Progenitor cell of endocrine pancreas (in vitro differentiated cells): Measurements from ENCODE around the gene CWC25. TPM values are rescaled to one million over a fixed set of nuclear protein-coding genes. Genes with fewer than 3 reads are reported as not detected.

Source experiments
- DNase-seq: peaks from one replicate; pipeline ENCODE4 v3.0.0; 2021; ENCODE audit warnings: low spot score; ENCODE audit not compliant: unreplicated experiment
- H3K27ac Mint-ChIP-seq: 2 replicates; pipeline ENCODE4 v1.8.0; 2021; ENCODE audit warnings: mild to moderate bottlenecking, moderate library complexity, mixed read lengths
- H3K27me3 Mint-ChIP-seq: 2 replicates; pipeline ENCODE4 v1.8.0; 2021; ENCODE audit warnings: mixed read lengths
- H3K36me3 Mint-ChIP-seq: 2 replicates; pipeline ENCODE4 v1.8.0; 2022; ENCODE audit warnings: mixed read lengths; ENCODE audit not compliant: insufficient read depth
- H3K4me1 Mint-ChIP-seq: 2 replicates; pipeline ENCODE4 v1.8.0; 2021; ENCODE audit warnings: low read depth, mixed read lengths
- H3K4me3 Mint-ChIP-seq: 2 replicates; pipeline ENCODE4 v1.8.0; 2021; ENCODE audit warnings: low read depth, mild to moderate bottlenecking, moderate library complexity, mixed read lengths
- H3K9me3 Mint-ChIP-seq: 2 replicates; pipeline ENCODE4 v1.8.0; 2021; ENCODE audit warnings: low read depth, mixed read lengths
- total RNA-seq: library from RNA; stranded (reverse); gene quantifications from 2 replicates; pipeline ENCODE4 v1.2.1, GENCODE V29; 2021
- TF ChIP-seq, protein P1 (sequence below): fragments of 200-600 bp; sonication (generic); IDR thresholded peaks from one replicate; pipeline ENCODE4 v1.5.0; 2021; ENCODE audit warnings: antibody characterized with exemption, mild to moderate bottlenecking; ENCODE audit not compliant: unreplicated experiment

Gene CWC25
- total RNA-seq, 1 donor from 2014 or later, result 17.1 TPM

DNA sequence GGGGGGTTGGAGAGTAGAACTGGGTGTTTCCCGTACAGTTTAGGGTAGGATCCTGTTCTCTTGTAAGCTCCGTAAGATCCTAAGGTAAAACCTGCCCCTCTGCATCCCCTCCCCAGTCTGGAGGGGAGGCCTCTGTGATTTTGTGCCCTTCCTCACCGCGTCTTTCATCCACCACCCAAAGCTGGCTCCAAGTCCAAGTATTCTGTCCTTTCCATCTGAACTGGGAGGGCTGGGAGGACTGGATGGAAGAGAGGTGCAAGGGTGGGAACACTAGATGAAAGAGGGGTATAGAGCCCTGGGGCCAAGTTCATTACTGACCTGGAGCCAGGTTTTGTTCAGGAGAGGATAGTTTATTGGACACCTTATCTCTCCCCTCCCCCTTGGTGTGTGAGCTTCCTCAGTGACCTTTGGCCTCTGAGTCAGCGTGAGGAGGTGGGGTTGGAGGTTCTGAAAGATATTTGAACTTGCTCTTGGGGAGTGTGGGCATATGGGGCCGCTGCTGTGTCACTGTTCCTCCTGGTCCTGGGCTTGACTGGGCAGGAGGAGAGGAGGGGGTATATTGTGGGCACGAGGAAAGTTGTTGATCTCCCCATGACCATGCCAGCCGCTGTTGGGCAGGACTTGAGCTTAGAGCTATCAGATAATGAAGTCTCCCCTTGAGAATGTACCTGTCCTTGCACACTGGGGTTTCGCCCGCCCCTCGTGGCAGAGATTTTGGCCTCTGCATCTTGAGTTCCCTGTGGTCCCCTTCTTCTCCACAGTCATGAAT, 46.3 kb upstream of the CWC25 start:
- Mint-ChIP-seq H3K27ac (peak overlapping the region; percentile 95), H3K4me1 (peaks cover 29% of the 10 kb centered on the region), H3K9me3 (no peaks in the 10 kb centered on the region), H3K4me3 (peak overlapping the region; percentile 99), H3K36me3 (no peaks in the 10 kb centered on the region), H3K27me3 (no peaks in the 10 kb centered on the region)
- TF ChIP-seq, protein P1, sequence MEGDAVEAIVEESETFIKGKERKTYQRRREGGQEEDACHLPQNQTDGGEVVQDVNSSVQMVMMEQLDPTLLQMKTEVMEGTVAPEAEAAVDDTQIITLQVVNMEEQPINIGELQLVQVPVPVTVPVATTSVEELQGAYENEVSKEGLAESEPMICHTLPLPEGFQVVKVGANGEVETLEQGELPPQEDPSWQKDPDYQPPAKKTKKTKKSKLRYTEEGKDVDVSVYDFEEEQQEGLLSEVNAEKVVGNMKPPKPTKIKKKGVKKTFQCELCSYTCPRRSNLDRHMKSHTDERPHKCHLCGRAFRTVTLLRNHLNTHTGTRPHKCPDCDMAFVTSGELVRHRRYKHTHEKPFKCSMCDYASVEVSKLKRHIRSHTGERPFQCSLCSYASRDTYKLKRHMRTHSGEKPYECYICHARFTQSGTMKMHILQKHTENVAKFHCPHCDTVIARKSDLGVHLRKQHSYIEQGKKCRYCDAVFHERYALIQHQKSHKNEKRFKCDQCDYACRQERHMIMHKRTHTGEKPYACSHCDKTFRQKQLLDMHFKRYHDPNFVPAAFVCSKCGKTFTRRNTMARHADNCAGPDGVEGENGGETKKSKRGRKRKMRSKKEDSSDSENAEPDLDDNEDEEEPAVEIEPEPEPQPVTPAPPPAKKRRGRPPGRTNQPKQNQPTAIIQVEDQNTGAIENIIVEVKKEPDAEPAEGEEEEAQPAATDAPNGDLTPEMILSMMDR, result no peak
- DNase-seq, result no peak

DNA sequence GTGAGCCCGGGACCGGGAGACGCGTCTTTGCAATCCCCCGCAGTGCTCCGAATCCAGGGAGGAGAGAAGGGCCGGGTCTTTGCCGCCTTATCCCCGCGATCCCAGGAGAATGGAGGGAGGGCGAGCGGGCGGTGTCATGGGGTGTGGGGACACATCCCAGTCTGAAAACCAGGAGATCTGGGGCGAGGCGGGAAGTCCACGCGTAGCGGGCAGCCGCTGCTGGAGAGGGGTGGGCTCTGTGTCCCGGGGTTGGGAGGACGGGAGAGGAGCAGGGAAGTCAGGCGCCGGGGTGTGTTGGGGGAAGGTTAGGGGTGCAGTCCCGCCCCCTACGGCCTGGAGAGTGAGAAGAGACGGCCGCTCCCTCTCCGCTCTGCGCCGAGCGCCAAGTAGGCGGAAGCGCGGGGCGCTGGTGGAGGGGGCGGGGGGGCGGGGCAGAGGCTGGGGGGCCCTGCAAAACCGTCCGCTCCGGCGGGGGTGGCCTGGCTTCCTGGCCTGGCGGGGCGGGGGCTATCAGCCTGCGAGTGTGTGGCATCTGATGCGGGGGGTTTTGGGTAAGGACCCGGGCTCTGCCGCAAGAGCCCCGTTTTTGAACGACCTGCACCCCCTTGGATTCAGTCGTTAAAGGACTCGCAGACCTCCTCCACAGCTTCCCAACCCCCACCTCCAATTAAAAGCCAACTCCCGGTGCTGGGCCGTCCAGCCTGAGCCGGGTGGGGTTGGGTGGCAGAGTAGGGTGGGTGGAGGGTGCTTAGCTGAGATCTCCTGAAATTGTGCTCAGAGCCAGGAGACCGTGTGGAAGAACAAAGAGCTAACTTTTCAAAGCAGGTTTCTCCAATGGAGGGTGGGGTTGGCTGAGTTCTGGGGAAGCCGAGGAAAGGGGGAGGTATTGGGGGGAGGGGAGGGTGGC, 45.4 kb upstream of the CWC25 start:
- Mint-ChIP-seq H3K27ac (peak overlapping the region; percentile 98), H3K27me3 (no peaks in the 10 kb centered on the region), H3K4me3 (peak overlapping the region; percentile 99), H3K4me1 (peaks cover 29% of the 10 kb centered on the region), H3K9me3 (no peaks in the 10 kb centered on the region), H3K36me3 (no peaks in the 10 kb centered on the region)
- DNase-seq, result peak; percentile 28
- TF ChIP-seq, protein P1, result no peak

DNA sequence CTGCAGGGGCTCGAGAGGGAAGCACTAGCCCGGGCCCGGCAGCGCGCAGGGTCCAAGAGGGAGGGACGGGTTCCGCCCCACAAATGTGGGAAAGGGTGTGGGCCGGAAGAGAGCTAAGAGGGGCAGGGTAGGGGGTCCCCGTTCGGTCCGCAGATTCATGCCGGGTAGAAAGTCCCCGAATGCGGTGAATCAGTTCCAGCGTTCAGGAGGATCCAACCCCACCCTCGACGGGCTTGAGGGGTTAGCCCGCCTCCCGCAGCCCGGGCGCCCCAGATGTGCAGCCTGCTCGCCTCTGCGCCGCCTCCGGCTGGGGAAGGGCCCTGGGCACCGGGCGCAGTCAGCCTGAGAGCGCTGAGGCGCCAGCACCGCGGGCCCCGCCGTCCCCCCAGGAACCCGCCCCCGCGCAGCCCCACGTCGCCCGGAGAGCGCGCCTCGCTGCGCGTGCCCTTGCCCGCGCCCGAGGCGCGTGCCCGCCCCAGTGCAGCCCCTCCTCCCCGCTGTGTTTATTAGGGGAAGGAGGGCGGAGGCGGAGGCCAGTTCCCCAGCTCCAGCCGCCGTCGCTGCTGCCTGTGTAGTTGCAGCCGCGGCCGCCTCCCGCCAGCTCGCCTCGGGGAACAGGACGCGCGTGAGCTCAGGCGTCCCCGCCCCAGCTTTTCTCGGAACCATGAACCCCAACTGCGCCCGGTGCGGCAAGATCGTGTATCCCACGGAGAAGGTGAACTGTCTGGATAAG, 44.6 kb upstream of the CWC25 start, which contains the start of gene LASP1:
TSS of gene LASP1 (plus strand) at position 533 of the 733 bp plus-strand sequence. CDS start at position 665, 132 bp downstream.
- Mint-ChIP-seq H3K4me3 (peak within 1 kb of the TSS; percentile 99), H3K9me3 (no peaks in the 10 kb centered on the region), H3K27me3 (peaks cover under 1% of the 10 kb centered on the region), H3K4me1 (peaks cover 27% of the 10 kb centered on the region), H3K27ac (peak within 1 kb of the TSS; percentile 100), H3K36me3 (no peaks in the 10 kb centered on the region)
- DNase-seq, result peak; percentile 83
- TF ChIP-seq, protein P1, result no peak

DNA sequence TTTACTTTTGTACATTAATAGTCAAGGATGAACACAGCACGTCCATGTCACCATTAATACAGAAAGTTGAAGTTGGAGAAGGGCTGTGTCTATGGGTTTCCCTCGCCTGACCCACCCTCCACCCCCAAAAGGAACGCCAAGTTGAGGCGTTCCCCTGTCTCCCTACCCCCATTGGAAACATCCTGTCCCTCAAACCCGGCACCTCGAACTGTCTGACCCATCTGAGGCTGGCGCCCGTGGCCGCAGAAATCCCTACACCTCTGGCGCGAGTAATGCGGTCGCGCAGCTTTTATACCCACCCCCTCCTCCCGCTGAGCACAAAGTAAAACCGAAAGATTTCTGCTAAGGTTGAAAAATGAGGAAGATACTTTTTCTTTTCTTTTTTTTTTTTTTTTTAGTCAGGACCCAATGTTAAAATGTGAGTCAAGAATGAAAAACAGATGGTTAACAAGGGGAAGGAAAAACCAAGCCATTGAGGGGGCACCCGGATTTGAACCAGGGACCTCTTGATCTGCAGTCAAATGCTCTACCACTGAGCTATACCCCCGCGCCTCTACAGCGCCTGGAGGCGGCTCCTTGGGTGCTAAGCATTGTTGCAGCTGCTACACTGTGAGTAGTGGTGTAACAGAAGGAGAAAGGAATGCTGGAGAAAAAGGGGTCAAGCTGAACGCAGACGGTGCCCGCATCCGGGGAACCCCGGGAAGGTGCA, 43.9 kb upstream of the CWC25 start:
- peak; percentile 94 for DNase-seq
- peaks cover 26% of the 10 kb centered on the region for H3K4me1 Mint-ChIP-seq
- no peaks in the 10 kb centered on the region for H3K36me3 Mint-ChIP-seq

More for the DNA sequence above, 43.9 kb upstream of the CWC25 start:
- peak overlapping the region; percentile 93 for H3K4me3 Mint-ChIP-seq
- peak overlapping the region; percentile 100 for H3K27ac Mint-ChIP-seq
- TF ChIP-seq, protein P1, result peak; percentile 9
- no peaks in the 10 kb centered on the region for H3K9me3 Mint-ChIP-seq
- H3K27me3 Mint-ChIP-seq, result peaks cover 2% of the 10 kb centered on the region
